CD14-positive monocyte (primary cell): ENCODE measurements around the gene RSPO3. TPM values are rescaled to one million over a fixed set of nuclear protein-coding genes. Genes with fewer than 3 reads are reported as not detected.

Experiments used
- DNase-seq, 3 donors: peaks; one replicate each; pipeline ENCODE4 v3.0.0-alpha.2; 2011 to 2022
- H2AFZ ChIP-seq: 2 replicates; pipeline ENCODE4 v1.6.0; 2012; ENCODE audit warnings: mild to moderate bottlenecking, low read depth, low read length, inconsistent platforms; ENCODE audit not compliant: insufficient read depth, poor library complexity, severe bottlenecking
- H3K27ac ChIP-seq, 2 donors: 1 replicate in 1 of 2; 2 replicates in 1 of 2; pipeline ENCODE4 v1.5.1; 2012 to 2013; ENCODE audit warnings: low read length in 2 of 2, control low read depth in 1 of 2, inconsistent platforms in 1 of 2, low read depth in 1 of 2, mild to moderate bottlenecking in 1 of 2
- H3K27me3 ChIP-seq, 2 donors: one replicate each; pipeline versions ENCODE4 v1.6.0 to v1.6.1; 2011 to 2013; ENCODE audit warnings: low read length in 2 of 2; ENCODE audit not compliant: control insufficient read depth in 2 of 2, insufficient read depth in 2 of 2
- H3K36me3 ChIP-seq, 2 donors: replicated peaks in 1 of 2; 1 replicate in 1 of 2; 2 replicates in 1 of 2; pipeline versions ENCODE4 v1.5.1 to v1.6.1; 2012 to 2013; ENCODE audit warnings: low read length in 2 of 2, control low read depth in 1 of 2, inconsistent platforms in 1 of 2, mild to moderate bottlenecking in 1 of 2; ENCODE audit not compliant: insufficient read depth in 2 of 2, control insufficient read depth in 1 of 2
- H3K4me1 ChIP-seq, 2 donors: 1 replicate in 1 of 2; 2 replicates in 1 of 2; pipeline versions ENCODE4 v1.5.1 to v1.6.1; 2012 to 2013; ENCODE audit warnings: low read length in 2 of 2, control low read depth in 1 of 2, inconsistent platforms in 1 of 2, mild to moderate bottlenecking in 1 of 2, moderate library complexity in 1 of 2; ENCODE audit not compliant: insufficient read depth in 2 of 2, control insufficient read depth in 1 of 2
- H3K4me2 ChIP-seq: replicated peaks from 2 replicates; pipeline ENCODE3; 2012; ENCODE audit warnings: low read length, moderate library complexity, mild to moderate bottlenecking; ENCODE audit not compliant: poor library complexity, severe bottlenecking; ENCODE audit errors: extremely low read depth
- H3K4me3 ChIP-seq, 3 experiments: fragments of 200-600 bp in 1 of 3; sonication (generic) in 1 of 3; replicated peaks in 1 of 3; 1 replicate in 2 of 3; 2 replicates in 1 of 3; pipeline ENCODE4 v1.5.1; 2011 to 2013; ENCODE audit warnings: low read length in 3 of 3, mild to moderate bottlenecking in 3 of 3, control low read depth in 2 of 3, low read depth in 2 of 3, inconsistent platforms in 1 of 3, moderate library complexity in 1 of 3
- H3K79me2 ChIP-seq: 2 replicates; pipeline ENCODE4 v1.6.0; 2012; ENCODE audit warnings: mild to moderate bottlenecking, control low read depth, inconsistent platforms, low read length, moderate library complexity; ENCODE audit not compliant: insufficient read depth
- H3K9ac ChIP-seq: 2 replicates; pipeline ENCODE4 v1.6.0; 2017; ENCODE audit warnings: low read length, mild to moderate bottlenecking; ENCODE audit not compliant: insufficient read depth, poor library complexity, severe bottlenecking
- H3K9me3 ChIP-seq, 2 donors: replicated peaks in 1 of 2; 1 replicate in 1 of 2; 2 replicates in 1 of 2; pipeline versions ENCODE4 v1.5.1 to v1.6.1; 2012 to 2013; ENCODE audit warnings: low read length in 2 of 2, control low read depth in 1 of 2; ENCODE audit not compliant: control insufficient read depth in 1 of 2, insufficient read depth in 1 of 2
- H4K20me1 ChIP-seq: 2 replicates; pipeline ENCODE4 v1.6.0; 2012; ENCODE audit warnings: mild to moderate bottlenecking, low read length, control low read depth, moderate library complexity; ENCODE audit not compliant: insufficient read depth
- H3K27ac Mint-ChIP-seq, 7 donors: one replicate each; pipeline ENCODE4 v1.8.0; 2020; ENCODE audit warnings: mild to moderate bottlenecking in 7 of 7, mixed read lengths in 7 of 7, moderate library complexity in 6 of 7, inconsistent platforms in 2 of 7
- H3K27me3 Mint-ChIP-seq, 3 donors: one replicate each; pipeline ENCODE4 v1.8.0; 2021 to 2022; ENCODE audit warnings: low read depth in 3 of 3, mild to moderate bottlenecking in 3 of 3, mixed read lengths in 3 of 3, moderate library complexity in 3 of 3, inconsistent platforms in 1 of 3
- H3K36me3 Mint-ChIP-seq, 2 donors: one replicate each; pipeline ENCODE4 v1.8.0; 2020; ENCODE audit warnings: mixed read lengths in 2 of 2, inconsistent platforms in 1 of 2, mild to moderate bottlenecking in 1 of 2
- H3K4me1 Mint-ChIP-seq: one replicate; pipeline ENCODE4 v1.8.0; 2020; ENCODE audit warnings: mild to moderate bottlenecking, mixed read lengths
- H3K4me3 Mint-ChIP-seq, 2 donors: one replicate each; pipeline ENCODE4 v1.8.0; 2020; ENCODE audit warnings: mild to moderate bottlenecking in 2 of 2, mixed read lengths in 2 of 2, moderate library complexity in 1 of 2
- H3K9me3 Mint-ChIP-seq, 7 donors: one replicate each; pipeline ENCODE4 v1.8.0; 2020 to 2022; ENCODE audit warnings: mixed read lengths in 7 of 7, mild to moderate bottlenecking in 6 of 7, moderate library complexity in 6 of 7, inconsistent platforms in 2 of 7
- WGBS: methylation state at CpG from one replicate; pipeline ENCODE4 v1.1.5; 2013; ENCODE audit warnings: missing lambda C conversion rate; ENCODE audit not compliant: insufficient coverage; 5-methylcytosine and 5-hydroxymethylcytosine counted together
- intact Hi-C, 2 donors: fragments of 100-400 bp; cut with micrococcal nuclease; formaldehyde crosslinking; loops; one replicate each; pipeline versions ENCODE4 v1.15.0 to v1.15.1; 2023
- polyA plus RNA-seq, 3 donors: library from polyadenylated mRNA; depleted of rRNA in 1 of 3; unstranded in 2 of 3; stranded (reverse) in 1 of 3; fragments of 300-500 nt in 2 of 3; fragments of >200 nt in 1 of 3; fragmentation: Illumina TruSeq in 2 of 3; gene quantifications; 1 replicate in 2 of 3; 2 replicates in 1 of 3; pipeline ENCODE4 v1.2.3, GENCODE V29; 2012 to 2021
- TF ChIP-seq, protein P1 (sequence below): fragments of 200-600 bp; IDR thresholded peaks from one replicate; pipeline ENCODE4 v1.8.0; 2022; ENCODE audit warnings: antibody characterized with exemption, mild to moderate bottlenecking

The RSPO3 gene
- polyA plus RNA-seq, 3 donors: not detected

GRCh38 chr6:127131772-127132376 lies 13.4 kb downstream of the RSPO3 start:
- no peak for DNase-seq
- Mint-ChIP-seq H3K4me1 (no peaks in the 10 kb centered on the region), H3K36me3 (no peaks in the 10 kb centered on the region), H3K4me3 (no peak overlapping the region), H3K27ac (no peak overlapping the region), H3K27me3 (peaks cover 4 to 19% (median 14%) of the 10 kb centered on the region in 3 donors), H3K9me3 (no peaks in the 10 kb centered on the region)
- no peak overlapping the region for H3K9ac ChIP-seq
- H4K20me1 ChIP-seq: no peaks in the 10 kb centered on the region
- H3K4me1 ChIP-seq: no peaks in the 10 kb centered on the region
- H3K27me3 ChIP-seq: peaks cover 15% of the 10 kb centered on the region in 2 donors
- no peak overlapping the region for H3K4me3 ChIP-seq
- no peaks in the 10 kb centered on the region for H3K9me3 ChIP-seq
- H2AFZ ChIP-seq: no peak overlapping the region
- TF ChIP-seq, protein P1, sequence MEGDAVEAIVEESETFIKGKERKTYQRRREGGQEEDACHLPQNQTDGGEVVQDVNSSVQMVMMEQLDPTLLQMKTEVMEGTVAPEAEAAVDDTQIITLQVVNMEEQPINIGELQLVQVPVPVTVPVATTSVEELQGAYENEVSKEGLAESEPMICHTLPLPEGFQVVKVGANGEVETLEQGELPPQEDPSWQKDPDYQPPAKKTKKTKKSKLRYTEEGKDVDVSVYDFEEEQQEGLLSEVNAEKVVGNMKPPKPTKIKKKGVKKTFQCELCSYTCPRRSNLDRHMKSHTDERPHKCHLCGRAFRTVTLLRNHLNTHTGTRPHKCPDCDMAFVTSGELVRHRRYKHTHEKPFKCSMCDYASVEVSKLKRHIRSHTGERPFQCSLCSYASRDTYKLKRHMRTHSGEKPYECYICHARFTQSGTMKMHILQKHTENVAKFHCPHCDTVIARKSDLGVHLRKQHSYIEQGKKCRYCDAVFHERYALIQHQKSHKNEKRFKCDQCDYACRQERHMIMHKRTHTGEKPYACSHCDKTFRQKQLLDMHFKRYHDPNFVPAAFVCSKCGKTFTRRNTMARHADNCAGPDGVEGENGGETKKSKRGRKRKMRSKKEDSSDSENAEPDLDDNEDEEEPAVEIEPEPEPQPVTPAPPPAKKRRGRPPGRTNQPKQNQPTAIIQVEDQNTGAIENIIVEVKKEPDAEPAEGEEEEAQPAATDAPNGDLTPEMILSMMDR: no peak
- intact Hi-C loops: no loop called here
- no peaks in the 10 kb centered on the region for H3K79me2 ChIP-seq
- H3K27ac ChIP-seq: no peak overlapping the region
- H3K4me2 ChIP-seq: no peak overlapping the region
- H3K36me3 ChIP-seq: no peaks in the 10 kb centered on the region

GRCh38 chr6:127134136-127134535 lies 15.7 kb downstream of the RSPO3 start:
- H3K36me3 ChIP-seq: no peaks in the 10 kb centered on the region

More at GRCh38 chr6:127134136-127134535, 15.7 kb downstream of the RSPO3 start:
- H3K9me3 ChIP-seq: no peaks in the 10 kb centered on the region
- no peak overlapping the region for H3K4me2 ChIP-seq
- no peak overlapping the region for H3K4me3 ChIP-seq
- Mint-ChIP-seq H3K4me3 (no peak overlapping the region), H3K27ac (no peak overlapping the region), H3K4me1 (no peaks in the 10 kb centered on the region), H3K27me3 (peaks cover 6 to 13% (median 7%) of the 10 kb centered on the region in 3 donors), H3K9me3 (no peaks in the 10 kb centered on the region), H3K36me3 (no peaks in the 10 kb centered on the region)
- no peak overlapping the region for H3K27ac ChIP-seq
- no peaks in the 10 kb centered on the region for H3K79me2 ChIP-seq
- no peak overlapping the region for H3K9ac ChIP-seq
- no peaks in the 10 kb centered on the region for H3K4me1 ChIP-seq
- 100% methylated on average over 1 of the region's 1 CpG for whole genome bisulfite sequencing
- DNase-seq: no peak
- intact Hi-C loops: no loop called here
- TF ChIP-seq, protein P1: no peak
- no peaks in the 10 kb centered on the region for H4K20me1 ChIP-seq
- H3K27me3 ChIP-seq: peaks cover 4 to 11% of the 10 kb centered on the region in 2 donors
- no peak overlapping the region for H2AFZ ChIP-seq
